Stimulated activated CD4-positive, alpha-beta T cell treated with anti-CD3 and anti-CD28 coated beads, Interleukin-4, amount 100 ng/mL, for 4 hours (primary cell): ENCODE data around the gene CCBE1.
"Not testable (repeated sequence)": the region's sequence is repeated elsewhere in the genome, so short reads cannot be mapped to it uniquely, and the experiment has no call there.

Source experiments
- DNase-seq, 2 experiments: peaks; one replicate each; pipeline ENCODE4 v3.0.0-alpha.2; 2020

The CCBE1 gene

DNA sequence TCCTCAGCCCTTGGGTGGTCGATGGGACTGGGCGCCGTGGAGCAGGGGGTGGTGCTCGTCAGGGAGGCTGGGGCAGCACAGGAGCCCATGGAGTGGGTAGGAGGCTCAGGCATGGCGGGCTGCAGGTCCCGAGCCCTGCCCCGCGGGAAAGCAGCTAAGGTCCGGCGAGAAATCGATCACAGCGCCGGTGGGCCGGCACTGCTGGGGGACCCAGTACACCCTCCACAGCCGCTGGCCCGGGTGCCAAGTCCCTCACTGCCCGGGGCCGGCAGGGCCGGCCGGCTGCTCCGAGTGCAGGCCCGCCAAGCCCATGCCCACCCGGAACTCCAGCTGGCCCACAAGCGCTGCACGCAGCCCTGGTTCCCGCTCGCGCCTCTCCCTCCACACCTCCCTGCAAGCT is 16.9 kb upstream of the CCBE1 start:
- DNase-seq = not testable (repeated sequence)

DNA sequence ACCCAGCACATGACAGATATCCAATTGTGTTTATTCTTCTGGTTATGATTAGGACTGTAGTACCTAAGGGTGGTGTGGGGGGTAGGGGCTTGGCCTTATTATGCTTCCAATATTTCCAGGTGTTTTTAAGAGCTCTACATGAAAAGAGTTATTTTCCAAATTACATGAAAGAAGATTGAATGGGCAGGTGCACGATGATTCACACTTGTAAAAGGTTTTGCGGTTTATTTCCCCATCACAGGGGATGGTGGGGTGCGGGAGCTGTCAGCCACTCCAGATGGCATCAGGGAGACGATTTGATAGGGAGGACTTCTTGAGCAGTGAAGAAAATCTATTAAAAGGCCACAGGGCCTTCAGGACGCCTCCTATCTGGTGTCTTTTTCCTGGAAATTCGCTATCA is 15.1 kb upstream of the CCBE1 start:
- DNase-seq = no peak

DNA sequence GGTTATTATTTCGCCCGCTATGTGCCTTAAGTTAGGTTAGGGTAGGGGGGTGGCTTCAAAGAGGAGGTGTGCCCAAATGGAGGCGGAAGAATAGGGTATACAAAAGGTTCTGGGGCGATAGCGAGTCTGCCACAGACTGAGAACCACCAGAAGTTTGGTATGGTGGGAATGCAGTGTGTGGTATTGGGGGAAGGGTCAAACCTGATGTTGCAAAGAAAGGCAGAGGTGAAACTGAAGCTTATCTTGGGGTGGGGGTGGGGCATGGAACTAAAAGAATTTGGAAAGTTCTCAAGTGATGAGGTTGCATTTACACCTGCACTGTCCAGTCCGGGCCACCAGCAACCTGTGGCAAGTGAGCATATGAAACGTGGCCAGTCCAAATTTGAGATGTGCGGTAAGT is 11.8 kb upstream of the CCBE1 start:
- DNase-seq = no peak

DNA sequence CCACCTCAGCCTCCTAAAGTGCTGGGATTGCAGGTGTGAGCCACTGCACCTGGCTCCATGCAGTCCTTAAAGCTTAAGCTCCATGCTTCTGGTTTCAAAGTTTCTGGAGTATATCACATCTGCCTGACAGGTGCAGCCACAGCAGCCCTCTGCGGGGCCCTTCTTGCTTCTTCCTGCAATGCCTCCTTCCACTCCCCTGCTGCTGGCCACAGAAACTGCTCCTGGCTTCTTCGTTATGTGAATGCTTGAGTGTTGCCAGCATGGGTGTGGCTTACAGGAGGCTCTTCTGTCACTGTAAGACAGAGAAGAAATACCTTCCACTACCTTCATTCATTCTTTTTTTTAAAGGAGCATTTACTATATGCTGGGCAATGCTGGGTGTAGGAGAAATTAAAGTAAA is 10.1 kb upstream of the CCBE1 start:
- DNase-seq = no peak

DNA sequence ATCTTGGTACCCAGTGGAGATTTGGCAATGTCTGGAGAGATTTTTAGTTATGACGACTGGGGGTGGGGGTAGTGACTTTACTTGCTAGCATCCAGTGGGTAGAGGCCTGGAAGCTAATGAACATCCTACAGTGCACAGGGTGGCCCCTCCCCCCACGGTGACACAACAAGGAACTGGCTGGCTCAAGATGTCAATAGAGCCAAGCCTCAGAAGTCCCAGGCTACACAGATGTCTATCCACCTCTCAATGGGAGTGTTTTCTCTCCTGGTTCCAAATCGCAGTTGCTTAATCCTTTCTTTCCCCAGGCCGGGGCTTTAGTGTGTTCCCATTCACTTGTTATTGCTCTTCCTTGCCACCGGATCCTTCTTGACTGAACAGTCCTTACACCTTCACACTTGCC is 9.3 kb upstream of the CCBE1 start:
- no peak for DNase-seq

DNA sequence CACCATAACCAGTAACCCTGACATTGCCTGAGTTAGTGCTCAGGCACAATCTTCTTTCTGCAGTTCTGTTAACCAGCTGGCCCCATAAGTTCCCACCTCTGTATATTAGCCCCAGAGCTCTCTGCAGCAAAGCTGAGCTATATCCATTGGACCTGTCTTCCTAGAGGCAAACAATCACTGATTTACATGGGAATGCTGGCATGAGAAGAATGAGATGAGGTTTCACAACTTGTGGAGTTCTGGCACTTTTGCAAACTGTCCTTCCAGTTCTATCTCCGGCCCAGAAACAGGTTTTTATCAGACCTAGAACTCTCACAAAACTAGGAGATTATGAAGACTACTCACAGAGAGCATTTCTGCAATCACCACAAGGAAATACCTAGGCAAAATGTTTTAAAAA is 7.9 kb upstream of the CCBE1 start:
- no peak for DNase-seq

DNA sequence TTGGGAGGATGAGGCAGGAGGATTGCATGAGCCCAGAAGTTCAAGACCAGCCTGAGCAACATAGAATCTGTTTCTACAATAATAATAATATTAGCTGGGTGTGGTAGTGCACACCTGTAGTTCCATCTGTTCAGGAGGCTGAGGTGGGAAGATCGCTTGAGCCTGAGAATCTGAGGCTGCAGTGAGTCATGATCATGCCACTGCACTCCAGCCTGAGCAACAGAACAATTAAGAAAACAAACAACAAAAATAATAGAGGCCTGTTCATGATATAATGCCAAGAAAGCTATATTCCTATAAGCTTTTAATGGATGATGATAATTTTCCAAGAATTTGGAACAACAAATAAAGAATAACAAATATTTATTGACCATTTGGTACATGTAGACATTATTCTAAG is 6.9 kb upstream of the CCBE1 start:
- no peak for DNase-seq

DNA sequence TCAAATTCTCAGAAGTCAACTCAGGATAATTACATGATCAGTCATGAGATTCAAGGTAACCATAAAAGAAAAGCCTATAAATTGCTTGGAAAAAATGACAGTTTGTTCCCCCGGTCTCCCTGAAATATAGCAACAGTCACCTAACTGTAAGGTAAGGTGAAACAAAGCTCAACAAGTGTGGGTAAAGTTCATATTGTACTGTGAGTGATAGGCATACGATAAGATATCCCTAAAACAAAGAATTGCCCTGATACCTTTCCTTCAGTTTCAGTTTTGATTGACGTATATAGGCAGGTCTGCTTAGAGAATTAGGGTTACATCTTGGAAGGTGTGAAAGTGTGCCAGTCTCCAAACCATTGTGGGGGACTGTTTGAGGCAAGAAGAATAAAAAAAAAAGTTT is 4.0 kb upstream of the CCBE1 start:
- no peak for DNase-seq

DNA sequence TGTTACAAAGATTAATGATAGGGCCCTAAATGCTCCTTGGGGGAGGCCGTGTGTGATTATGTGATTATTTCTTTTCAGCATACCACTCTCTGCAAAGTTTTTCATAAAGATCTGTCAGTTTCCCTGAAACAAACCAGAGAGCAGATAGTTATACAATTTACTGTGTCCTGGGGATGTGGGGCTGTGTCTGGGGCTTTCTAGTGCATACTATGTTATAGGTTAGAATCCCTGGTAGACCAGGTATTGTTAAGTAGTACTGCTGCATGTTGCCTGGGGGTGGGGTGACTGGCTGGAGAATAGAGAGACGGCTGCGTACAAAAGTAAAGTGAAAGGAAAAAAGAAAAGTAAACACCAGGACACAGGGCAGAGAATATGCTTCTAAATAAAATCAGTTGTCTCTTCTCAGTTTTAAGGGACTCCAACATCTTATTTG is 3.3 kb upstream of the CCBE1 start:
- DNase-seq = no peak

DNA sequence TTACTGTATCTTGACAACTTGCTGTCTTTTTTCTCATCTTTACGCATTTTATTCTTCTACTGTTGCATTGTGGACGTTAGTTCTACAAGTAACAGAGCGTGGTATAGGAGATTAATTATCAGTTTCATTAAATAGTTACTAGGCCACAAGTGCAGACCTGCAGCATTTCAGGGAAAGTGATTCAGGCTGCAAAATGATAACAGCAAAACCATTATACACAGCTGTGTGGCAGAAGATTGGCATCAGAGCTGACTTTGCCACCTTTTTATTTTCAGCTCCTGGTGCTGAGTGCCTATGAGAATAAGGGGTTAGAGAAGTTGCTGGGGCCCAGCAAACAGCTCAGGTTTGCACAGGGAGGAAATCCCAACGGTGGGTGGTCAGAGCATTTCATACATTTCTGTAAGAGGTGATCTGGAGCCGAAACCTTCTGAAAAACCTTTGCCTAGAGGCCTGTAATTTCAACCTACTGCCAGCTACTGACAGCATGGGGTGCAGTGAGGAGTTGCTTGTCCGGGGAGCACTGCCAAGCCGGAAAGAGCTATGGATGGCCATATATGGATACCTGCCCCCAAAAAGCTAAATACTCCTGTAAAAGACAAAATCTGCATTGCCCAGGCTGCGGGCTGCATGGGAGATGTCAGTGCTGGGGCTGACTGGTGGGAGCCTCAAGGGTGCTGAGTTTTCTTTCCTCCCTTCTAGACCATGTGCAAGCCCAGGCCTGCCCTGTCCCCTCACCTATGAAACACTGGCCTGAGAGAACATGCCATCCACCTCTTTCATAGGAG is 2.7 kb upstream of the CCBE1 start:
- no peak for DNase-seq

DNA sequence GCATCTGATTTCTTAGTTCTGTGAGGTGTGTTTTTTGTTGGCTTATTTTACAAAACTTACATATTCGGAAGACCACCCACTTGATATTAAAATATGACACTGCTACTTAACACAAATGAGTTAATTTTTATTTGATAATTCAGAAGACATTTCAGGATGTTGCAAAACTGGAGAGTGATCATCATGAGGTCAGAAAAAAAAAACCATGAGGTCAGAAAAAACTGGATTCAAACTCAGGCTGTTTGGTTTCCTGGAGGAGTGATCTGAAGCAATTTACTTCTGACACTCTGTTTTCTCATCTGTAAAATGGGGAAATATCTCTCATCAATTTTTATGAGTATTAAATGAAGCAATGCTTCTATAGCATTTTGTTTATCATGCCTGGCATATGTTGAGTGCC is 1.8 kb upstream of the CCBE1 start:
- DNase-seq = no peak

DNA sequence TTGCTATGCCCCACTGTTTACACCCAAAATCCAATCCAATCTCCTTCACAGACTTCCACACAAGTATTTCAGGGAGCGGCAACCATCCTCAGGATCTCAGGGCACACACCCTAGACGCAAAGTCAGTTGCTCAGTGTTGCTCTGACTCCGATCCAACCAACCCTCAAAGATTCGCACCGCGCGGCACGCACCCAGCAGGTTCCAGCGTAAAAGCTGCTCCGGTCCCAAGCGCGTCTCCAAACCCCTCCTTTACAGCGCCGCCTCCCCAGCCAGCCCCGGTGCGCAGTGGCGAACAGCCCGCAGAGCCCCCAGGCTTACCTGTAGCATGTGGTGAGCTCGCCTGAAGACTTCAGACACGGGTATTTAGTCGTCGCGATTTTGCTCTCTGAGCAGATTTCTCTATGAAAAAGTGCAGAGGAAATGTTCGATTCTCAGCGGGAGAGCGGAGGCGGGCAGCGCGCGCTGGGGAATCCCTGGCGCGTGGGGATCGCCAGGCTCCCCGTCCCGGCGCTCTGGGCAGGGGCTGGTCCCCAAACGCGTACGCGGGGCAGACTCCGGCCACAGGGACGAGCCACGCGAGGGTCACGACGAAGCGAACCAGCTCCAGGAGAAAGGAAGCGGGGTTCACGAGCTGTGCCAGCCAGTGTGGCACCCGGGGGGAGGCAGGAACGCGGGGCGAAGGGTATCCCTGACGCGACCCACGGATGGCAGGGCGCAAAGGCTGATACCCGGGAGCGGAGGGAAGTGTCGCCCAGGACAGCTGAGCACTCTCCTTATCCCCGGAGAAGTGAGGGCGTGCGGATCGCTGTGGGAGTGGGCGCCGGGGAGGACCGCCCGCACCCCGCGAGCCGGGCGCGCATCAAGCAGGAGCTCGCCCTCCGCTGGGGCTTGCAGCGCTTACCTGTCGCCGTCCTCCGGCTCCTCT is 650 bp downstream of the CCBE1 start:
- no peak for DNase-seq

DNA sequence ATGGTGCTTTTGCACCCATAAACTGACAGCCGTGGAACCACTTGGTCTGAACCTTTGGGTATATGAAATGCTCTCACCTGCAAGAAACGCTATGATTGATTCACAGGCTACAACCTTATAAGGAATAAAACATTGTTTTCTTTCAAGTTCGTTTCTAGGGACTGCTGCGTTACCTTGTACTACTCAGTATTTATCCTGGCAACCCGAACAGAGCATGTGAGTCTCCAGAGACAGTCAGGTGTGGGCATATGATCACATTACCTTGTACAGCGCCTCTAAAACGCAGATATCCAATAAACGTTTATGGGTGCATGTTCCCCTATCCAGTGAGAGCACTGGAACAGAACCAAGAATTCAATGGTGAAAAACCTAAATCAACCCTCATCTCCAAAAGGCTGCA is 1.7 kb downstream of the CCBE1 start:
- no peak for DNase-seq

DNA sequence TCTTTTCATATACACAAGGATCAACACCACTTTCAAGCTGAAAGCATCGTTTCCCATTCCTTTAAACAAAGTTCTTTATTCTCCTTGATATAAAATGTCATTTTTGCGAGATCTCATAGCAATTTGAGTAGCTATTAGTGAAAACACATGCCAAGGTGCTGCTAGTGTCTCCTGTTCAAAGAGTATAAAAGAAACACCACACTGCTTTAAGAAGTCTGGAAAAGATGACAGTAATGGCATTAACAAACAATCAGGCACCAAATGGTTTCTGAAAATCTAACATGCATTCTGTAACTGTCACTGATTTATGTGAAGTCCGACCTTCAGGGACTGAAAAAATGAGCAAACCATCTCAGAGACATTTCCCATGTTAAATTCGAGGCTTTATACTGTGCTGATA is 2.4 kb downstream of the CCBE1 start:
- DNase-seq = no peak

DNA sequence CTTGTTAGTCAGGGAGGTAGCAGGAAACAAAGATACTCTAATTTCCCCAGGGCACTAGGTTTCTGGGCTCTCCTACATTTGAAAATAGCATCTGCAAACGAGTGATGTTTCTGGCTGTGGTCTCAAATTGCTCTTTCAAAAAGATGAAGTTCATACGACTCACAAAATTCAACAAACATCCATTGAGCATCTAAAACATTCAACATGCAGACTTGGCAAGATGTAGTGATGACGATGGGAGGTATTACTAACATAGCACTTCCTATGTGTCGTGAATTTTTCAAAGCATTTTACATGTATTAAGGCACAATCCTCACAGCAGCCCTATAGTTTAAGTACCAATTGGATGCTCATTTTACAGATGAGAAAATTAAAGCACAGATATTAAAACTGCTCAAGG is 5.2 kb downstream of the CCBE1 start:
- DNase-seq = no peak

DNA sequence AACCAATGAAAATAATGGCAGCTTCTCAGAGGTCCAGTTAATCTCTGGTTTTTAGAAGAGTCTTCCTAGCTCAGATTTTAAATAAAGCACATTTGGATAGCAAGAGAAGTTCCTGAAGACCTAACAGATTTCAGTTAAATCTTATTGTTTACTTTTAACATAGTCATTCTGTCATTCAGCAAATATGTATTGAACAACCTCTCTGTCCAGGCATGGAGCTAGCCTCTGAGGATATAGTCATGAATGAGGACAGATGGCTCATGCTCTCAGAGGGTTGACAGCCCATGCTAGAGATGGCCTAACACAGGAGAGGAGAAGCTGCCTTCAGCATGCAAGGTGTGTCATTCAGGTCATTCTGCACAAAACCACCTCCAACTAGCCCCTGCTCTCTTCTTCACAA is 6.2 kb downstream of the CCBE1 start:
- DNase-seq = no peak

DNA sequence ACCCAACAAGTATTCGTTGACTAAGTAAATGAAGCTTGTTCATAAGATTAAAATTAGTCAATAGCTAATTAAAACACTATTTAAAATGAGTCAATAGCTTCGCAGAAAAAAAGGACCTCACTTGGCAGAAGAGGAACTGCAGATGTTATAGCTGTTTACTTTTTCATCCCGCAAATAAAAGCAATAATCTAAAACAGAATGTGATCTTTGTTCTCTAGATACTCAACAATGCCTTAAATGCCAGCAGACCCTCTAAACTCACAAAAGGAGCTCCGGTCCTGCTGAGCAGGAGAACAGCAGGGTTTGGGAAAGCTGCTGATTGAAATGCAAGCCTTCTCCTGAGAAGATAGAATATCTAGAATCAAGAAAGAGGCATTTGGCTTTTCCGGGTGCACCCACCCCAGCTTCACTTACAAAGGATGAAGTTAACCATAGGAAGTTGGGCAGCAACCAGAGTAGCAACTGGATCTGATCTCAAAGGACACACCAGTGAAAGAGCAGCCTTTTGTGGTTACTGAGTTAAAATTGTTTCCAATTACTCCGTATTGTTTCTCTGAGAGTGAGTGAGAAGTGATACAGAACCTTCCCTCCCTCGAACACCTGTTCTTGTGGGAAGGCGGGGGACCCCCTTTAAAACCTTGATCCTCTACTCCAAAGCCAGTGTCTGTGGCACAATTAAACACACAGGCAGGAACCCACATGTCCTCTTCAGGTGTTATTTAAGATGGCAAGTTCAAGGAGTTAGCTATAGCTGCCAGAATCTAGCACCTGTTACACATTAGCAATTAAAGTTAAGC is 6.8 kb downstream of the CCBE1 start:
- no peak for DNase-seq

DNA sequence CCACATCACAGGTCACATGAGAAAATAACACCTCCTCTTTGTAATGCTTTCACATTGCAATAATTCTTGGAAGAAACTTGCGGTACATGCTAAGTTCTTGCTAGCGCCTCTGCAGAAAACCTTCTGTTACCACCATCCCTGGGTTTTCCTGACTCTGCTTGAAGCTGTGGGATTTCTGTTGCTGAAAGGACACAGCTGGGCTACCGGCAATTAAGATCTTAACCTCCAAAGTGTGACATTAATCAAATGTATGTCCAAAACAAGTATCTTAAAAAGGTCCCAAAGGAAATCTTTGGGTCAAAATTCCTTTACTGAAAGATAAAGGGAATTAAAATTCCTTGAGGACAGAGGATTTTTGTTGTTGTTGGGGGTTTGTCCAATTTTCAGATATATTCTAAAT is 7.5 kb downstream of the CCBE1 start:
- no peak for DNase-seq

DNA sequence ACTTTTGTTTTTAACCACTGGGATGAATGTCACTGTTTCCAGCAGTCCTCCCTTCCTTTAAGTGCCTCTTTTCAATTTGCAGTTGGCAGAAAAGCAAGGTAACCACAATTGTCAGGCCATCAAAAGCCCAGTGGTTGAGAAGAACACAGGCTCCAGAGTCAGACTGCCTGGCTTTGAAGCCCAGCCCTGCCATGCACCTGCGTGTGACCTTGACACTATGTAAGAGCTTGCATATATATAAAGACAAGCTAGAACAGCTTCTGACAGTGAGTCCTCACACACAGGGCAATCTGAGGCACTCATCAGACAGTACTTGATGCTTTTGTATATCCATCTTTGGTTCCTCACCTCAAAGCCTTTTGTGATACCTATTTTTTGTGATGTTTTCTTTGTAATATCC is 11.0 kb downstream of the CCBE1 start:
- no peak for DNase-seq

DNA sequence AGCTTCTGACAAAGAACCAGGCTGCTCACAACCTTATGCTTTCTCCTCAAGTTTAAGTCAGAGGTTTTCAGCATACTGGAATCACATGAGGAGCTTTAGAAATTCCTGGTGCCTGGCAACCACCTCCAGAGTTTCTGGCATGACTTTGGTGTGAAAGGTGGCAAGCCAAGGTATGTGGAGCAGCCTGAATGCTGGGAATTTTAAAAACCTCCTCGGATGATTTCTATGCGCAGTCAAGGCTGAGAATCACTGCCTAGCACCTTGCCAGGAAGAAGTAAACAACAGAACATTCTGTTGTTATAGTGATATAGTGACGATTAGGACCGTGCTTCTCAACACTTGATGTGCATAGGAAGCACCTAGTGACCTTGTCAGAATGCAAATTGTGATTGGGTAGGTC is 11.7 kb downstream of the CCBE1 start:
- DNase-seq = no peak

DNA sequence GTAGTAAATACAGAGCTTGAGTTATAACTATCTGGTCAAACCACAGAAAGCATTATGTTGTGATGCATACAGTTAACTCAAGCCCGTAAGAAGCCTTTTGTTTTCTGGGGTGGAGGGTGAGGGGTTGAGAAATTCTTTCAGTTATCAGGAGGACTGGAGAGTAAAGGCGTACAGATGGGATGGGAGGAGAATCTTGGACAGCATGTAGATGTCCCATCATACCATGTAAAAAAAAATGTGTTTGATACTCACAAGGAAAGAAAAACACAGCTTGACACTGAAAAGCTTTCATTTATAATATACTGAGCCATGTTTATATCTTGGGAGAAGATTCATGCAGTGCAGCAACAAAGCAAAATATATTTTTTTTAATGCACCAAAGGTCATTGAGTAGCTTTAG is 12.4 kb downstream of the CCBE1 start:
- DNase-seq = no peak

DNA sequence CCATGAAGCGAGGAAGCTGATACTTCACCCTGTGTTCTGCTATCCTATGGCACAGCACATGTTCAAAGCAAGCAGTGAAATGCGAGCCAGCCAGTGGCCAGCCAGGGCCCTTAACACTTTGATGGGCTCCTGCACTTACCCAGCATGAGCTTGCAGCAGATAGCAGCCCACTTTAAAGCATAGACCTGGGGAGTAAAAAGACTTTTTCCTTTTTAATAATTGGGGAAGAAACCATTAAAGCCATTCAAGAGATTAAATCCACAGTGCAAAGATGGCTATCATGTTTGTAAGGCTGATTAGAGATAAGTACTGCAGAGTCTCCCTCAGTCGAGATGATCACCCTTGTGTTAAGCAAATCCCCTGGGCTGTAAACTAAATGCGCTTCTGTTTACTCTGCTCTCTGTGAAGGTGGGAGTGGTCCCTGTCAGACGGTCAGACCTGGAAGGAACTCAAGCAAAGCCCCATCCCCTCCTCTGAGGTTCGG is 15.7 kb downstream of the CCBE1 start:
- DNase-seq = no peak

DNA sequence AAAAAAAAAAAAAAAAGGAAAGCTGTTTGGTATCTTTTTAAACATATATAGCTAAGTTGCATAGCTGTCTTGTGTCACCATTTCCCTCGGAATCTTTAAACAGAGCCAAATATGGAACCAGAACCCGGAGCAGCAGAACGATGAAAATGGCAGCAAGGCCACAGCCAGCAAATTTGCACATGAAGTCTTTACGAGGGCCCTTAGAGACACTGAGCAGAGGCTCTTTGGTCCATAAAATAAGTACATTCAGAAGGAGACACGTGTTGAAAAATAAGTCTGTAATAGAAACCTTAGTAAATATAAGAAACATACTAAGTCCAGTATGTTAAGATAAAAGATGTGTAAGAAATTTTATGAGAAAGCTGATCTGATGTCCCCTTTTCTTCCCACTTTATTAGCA is 16.2 kb downstream of the CCBE1 start:
- no peak for DNase-seq
